AG04450 (cell line): ENCODE results near the gene KSR2. TPM values are rescaled to one million over a fixed set of nuclear protein-coding genes. Genes with fewer than 3 reads are reported as not detected.

Experiments used
- CTCF ChIA-PET: fragments of 300-600, 350-600 bp; formaldehyde crosslinking; extraction: SDS; loops from one replicate; lab custom pipeline; 2022; ENCODE audit warnings: antibody characterized with exemption, inconsistent platforms; lab: Charles Lee
- POLR2A ChIA-PET: fragments of 350-600 bp; formaldehyde crosslinking; extraction: SDS; loops from one replicate; lab custom pipeline; 2021; ENCODE audit warnings: antibody characterized with exemption, inconsistent platforms; lab: Yijun Ruan, JAX
- DNase-seq: peaks from one replicate; pipeline ENCODE4 v3.0.0-alpha.2; 2011; ENCODE audit warnings: low read depth, low spot score
- H3K27ac ChIP-seq: one replicate; pipeline ENCODE4 v1.5.1; 2012; ENCODE audit warnings: low read depth, low read length, control low read depth
- H3K27me3 ChIP-seq: one replicate; pipeline ENCODE4 v1.6.0; 2012; ENCODE audit warnings: low read length; ENCODE audit not compliant: control insufficient read depth, insufficient read depth
- H3K4me3 ChIP-seq: 2 replicates; pipeline ENCODE4 v1.5.1; 2011; ENCODE audit warnings: mild to moderate bottlenecking, low read depth, low read length, control low read depth
- H3K9me3 ChIP-seq: 2 replicates; pipeline ENCODE4 v1.5.1; 2012; ENCODE audit warnings: low read length; ENCODE audit not compliant: control insufficient read depth, insufficient read depth
- polyA plus RNA-seq: library from polyadenylated mRNA; depleted of rRNA; stranded (reverse); fragments of >200 nt; gene quantifications from 2 replicates; pipeline ENCODE4 v1.2.3, GENCODE V29; 2011
- TF ChIP-seq, protein P1 (sequence below): IDR thresholded peaks from 2 replicates; pipeline ENCODE4 v1.5.1; 2011; ENCODE audit warnings: low read depth, low read length, control low read depth, inconsistent platforms

The KSR2 gene
- polyA plus RNA-seq, 1 experiment, result not detected

DNA sequence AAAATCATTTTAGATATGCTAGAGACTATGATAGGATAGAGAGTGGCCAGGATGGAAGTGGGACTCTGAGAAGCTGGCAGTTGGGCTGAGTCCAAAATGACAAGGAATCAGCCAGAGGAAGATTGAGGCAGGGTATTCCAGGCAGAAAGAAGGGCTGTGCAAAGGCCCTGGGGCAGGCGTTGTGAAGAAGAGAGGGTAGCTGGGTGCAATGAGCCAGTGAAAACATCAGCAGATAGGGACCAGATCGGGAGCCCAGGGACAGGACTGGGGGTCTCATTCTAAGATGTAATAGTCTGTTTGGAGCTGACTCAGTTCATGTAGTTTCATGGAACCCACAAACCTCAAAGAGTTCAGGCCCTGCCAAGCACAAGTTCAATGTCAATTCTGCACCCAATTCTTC lies 126.6 kb downstream of the KSR2 start:
- ChIA-PET POLR2A (no interaction called here), CTCF (no interaction called here)
- Histone ChIP-seq H3K27ac (no peak overlapping the region), H3K4me3 (no peak overlapping the region), H3K9me3 (no peaks in the 10 kb centered on the region), H3K27me3 (no peaks in the 10 kb centered on the region)
- TF ChIP-seq, protein P1, sequence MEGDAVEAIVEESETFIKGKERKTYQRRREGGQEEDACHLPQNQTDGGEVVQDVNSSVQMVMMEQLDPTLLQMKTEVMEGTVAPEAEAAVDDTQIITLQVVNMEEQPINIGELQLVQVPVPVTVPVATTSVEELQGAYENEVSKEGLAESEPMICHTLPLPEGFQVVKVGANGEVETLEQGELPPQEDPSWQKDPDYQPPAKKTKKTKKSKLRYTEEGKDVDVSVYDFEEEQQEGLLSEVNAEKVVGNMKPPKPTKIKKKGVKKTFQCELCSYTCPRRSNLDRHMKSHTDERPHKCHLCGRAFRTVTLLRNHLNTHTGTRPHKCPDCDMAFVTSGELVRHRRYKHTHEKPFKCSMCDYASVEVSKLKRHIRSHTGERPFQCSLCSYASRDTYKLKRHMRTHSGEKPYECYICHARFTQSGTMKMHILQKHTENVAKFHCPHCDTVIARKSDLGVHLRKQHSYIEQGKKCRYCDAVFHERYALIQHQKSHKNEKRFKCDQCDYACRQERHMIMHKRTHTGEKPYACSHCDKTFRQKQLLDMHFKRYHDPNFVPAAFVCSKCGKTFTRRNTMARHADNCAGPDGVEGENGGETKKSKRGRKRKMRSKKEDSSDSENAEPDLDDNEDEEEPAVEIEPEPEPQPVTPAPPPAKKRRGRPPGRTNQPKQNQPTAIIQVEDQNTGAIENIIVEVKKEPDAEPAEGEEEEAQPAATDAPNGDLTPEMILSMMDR, result no peak
- no peak for DNase-seq

DNA sequence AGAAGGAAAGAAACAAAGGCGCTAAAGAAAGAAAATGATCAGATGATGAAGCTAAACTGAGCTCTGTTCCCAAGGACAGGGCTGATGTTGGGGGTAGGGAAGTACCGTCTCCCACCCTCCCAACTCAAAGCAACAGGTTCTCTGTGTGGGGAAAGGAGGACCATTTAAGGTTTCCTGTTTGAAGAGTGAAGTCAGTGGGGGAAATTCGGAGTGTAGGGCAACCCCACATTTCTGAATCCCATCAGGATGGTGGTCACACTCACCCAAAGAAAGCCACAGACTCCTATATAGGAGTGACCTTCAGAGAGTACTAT lies 131.1 kb downstream of the KSR2 start:
- Histone ChIP-seq H3K27ac (no peak overlapping the region), H3K27me3 (no peaks in the 10 kb centered on the region), H3K9me3 (no peaks in the 10 kb centered on the region), H3K4me3 (no peak overlapping the region)
- ChIA-PET CTCF (interaction anchor here (0.6 to 6.4 kb wide), 17 partner anchors 9 to 811 kb away, joined by 3 to 101 read pairs (median 4); no protein-coding TSS in a partner anchor), POLR2A (no interaction called here)
- no peak for DNase-seq
- TF ChIP-seq, protein P1, result no peak

DNA sequence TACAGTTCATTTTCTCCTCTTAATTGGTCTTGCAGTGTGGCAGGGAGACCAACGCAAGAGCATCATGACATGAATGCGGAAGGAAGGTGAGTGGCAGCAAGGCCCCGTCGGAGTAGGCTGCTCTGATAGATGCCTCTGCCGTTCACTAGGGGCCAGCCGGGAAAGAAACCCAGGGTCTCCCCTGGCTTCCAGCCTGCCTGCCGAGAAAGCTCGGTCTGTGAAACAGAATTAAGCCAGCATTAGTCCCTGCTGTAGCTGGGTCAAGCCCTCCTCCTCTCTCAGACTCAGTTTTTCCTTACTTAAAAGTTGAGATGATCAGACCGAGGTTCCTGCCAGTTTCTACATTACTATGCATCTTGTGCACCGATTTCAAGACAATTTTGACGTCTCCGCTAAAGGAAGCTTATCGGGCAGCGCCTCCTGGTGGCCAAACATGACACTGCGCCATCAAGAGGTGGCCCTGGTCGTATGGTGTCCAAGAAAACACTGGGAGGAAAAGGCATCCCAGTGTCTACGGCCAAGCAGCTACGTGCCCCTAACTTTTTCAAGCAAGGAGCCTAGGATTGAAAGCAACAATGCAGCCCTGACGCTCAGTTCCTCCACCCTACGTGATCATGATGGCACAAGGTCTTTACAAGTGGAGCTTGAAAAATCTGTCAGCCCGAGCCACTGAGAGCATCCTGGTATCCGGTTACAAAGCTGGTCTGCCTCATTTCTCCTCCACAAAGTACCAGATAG lies 131.6 kb downstream of the KSR2 start:
- Histone ChIP-seq H3K27ac (no peak overlapping the region), H3K4me3 (no peak overlapping the region), H3K27me3 (no peaks in the 10 kb centered on the region), H3K9me3 (no peaks in the 10 kb centered on the region)
- DNase-seq, result peak; percentile 34
- TF ChIP-seq, protein P1, result peak; percentile 90
- ChIA-PET POLR2A (no interaction called here), CTCF (interaction anchor here (0.6 to 6.4 kb wide), 22 partner anchors 10 to 810 kb away, joined by 3 to 101 read pairs (median 4); no protein-coding TSS in a partner anchor)

DNA sequence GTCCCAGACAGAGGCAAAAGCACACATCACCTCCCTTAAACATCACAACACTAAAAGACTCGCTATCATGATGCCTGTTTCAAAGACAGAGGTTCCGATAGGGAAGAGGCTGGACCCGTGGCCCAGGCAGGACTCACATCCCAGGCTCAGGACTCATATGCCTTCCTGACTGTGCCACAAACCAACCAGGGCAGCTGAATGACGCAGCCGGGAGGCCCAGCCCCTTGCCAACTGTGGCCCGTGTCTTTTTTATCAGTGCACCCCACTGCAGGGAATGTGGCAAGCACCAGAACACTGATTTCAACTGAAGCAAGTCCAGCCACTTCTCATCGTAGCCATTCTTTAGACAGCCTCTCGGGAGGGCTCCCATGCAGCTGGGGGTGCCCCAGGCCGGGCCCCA lies 132.3 kb downstream of the KSR2 start:
- POLR2A ChIA-PET, result no interaction called here
- TF ChIP-seq, protein P1, result no peak
- H3K9me3 ChIP-seq, result no peaks in the 10 kb centered on the region
- H3K27me3 ChIP-seq, result no peaks in the 10 kb centered on the region
- no peak for DNase-seq
- CTCF ChIA-PET, result interaction anchor here (0.6 to 6.4 kb wide), 14 partner anchors 10 to 810 kb away, joined by 3 to 101 read pairs (median 5); no protein-coding TSS in a partner anchor
- no peak overlapping the region for H3K27ac ChIP-seq
- H3K4me3 ChIP-seq, result no peak overlapping the region

DNA sequence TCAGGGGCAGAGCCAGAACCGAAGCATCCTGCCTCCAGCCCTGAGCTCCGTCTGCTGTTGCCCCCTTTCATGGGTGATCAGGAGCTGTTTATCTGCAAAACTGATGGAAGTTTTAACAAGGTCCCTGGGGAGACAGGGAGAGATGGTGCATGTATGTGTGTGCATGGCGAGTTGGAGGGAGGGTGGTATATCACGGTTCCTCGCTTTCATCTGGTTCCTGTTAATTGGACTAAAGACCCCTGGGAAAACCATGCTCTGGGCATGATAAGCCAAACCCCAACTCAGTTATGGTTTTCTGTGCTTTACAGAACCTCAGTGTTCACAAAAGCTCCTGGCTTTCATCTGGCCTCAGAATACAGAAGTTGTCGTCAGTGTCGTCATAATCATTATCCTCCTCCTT lies 133.6 kb downstream of the KSR2 start:
- ChIA-PET CTCF (interaction anchor here (0.9 to 6.4 kb wide), 3 partner anchors 21 to 623 kb away, joined by 3 to 60 read pairs (median 6); no protein-coding TSS in a partner anchor), POLR2A (no interaction called here)
- Histone ChIP-seq H3K27me3 (no peaks in the 10 kb centered on the region), H3K27ac (no peak overlapping the region), H3K4me3 (no peak overlapping the region), H3K9me3 (no peaks in the 10 kb centered on the region; the same call in 1 of the 2 replicates)
- DNase-seq, result no peak
- TF ChIP-seq, protein P1, result no peak
